Testis (tissue), 3 donors: ENCODE measurements around the gene ZGLP1. TPM values are rescaled to one million over a fixed set of nuclear protein-coding genes. Genes with fewer than 3 reads are reported as not detected.

Experiments
- DNase-seq: peaks from one replicate; pipeline ENCODE4 v3.0.0-alpha.2; 2019
- H3K27ac ChIP-seq, 2 donors: fragments of 200-600 bp; sonication (generic); one replicate each; pipeline ENCODE4 v1.5.1; 2019
- H3K27me3 ChIP-seq: fragments of 200-600 bp; sonication (generic); one replicate; pipeline ENCODE4 v1.5.1; 2019
- H3K36me3 ChIP-seq: fragments of 200-600 bp; sonication (generic); one replicate; pipeline ENCODE4 v1.5.1; 2017; ENCODE audit warnings: low read depth; ENCODE audit errors: missing control alignments
- H3K4me1 ChIP-seq: fragments of 200-600 bp; sonication (generic); one replicate; pipeline ENCODE4 v1.5.1; 2019
- H3K4me3 ChIP-seq, 2 donors: fragments of 200-600 bp; sonication (generic); one replicate each; pipeline ENCODE4 v1.5.1; 2017 to 2019
- H3K9me3 ChIP-seq: fragments of 200-600 bp; sonication (generic); one replicate; pipeline ENCODE4 v1.5.1; 2017
- CTCF ChIP-seq, 3 experiments: fragments of 450-650 bp in 2 of 3; fragments of 200-600 bp in 1 of 3; sonication (generic) in 1 of 3; IDR thresholded peaks; one replicate each; pipeline ENCODE4 v1.5.1; 2016 to 2019; ENCODE audit warnings: antibody characterized with exemption in 3 of 3, mild to moderate bottlenecking in 2 of 3, moderate library complexity in 1 of 3
- POLR2A ChIP-seq: fragments of 450-650 bp; IDR thresholded peaks from one replicate; pipeline ENCODE4 v1.6.1; 2017; ENCODE audit warnings: antibody characterized with exemption, mild to moderate bottlenecking, moderate library complexity
- WGBS, 2 donors: methylation state at CpG; one replicate each; pipeline ENCODE4 v1.1.5; 2018; 5-methylcytosine and 5-hydroxymethylcytosine counted together
- intact Hi-C: fragments of 100-400 bp; cut with DNase I; formaldehyde crosslinking; loops from one replicate; pipeline ENCODE4 v1.15.1; 2023; ENCODE audit warnings: low total_unique reads
- polyA plus RNA-seq: library from polyadenylated mRNA; stranded (reverse); fragments of 350-450 nt; fragmentation: Illumina TruSeq; extraction: RNeasy Lipid Tissue Mini Kit (QIAGEN cat#74804); gene quantifications from one replicate; pipeline ENCODE4 v1.2.3, GENCODE V29; 2014; ENCODE audit warnings: low read depth, low replicate concordance; ENCODE audit not compliant: insufficient read depth
- total RNA-seq, 2 donors: library from RNA; depleted of rRNA; stranded (reverse); fragments of >200 nt; gene quantifications; one replicate each; pipeline ENCODE4 v1.2.3, GENCODE V29; 2016

Gene ZGLP1
- total and polyA plus RNA-seq, 3 donors from 2014 or later, result 10.5 to 22.1 (median 12.8) TPM

- WGBS, 2 donors, result 37 to 55% methylated on average over 14 to 19 of the region's 19 CpGs
- H3K36me3 ChIP-seq, result no peaks in the 10 kb centered on the region
- intact Hi-C loops, result loop anchor here (5.0 kb wide), 1 partner anchor 44 kb away; the partner anchor contains the start of gene ICAM1
- peak overlapping the region in 1 of 2 donors; percentile 76 for H3K27ac ChIP-seq
- no peak for TF ChIP-seq CTCF (IDR thresholded peaks at IDR 0.05)
- no peak for TF ChIP-seq POLR2A
- no peaks in the 10 kb centered on the region for H3K27me3 ChIP-seq
- peaks cover 14% of the 10 kb centered on the region for H3K4me1 ChIP-seq
- peak overlapping the region in 1 of 2 donors; percentile 96 for H3K4me3 ChIP-seq
- H3K9me3 ChIP-seq, result no peaks in the 10 kb centered on the region
- peak; percentile 51 for DNase-seq
Measured at GRCh38 chr19:10316229-10317044, 6.8 kb upstream of the ZGLP1 start.

- Histone ChIP-seq H3K27me3 (no peaks in the 10 kb centered on the region), H3K9me3 (no peaks in the 10 kb centered on the region), H3K27ac (peak within 1 kb of the TSS; percentile 70 to 76), H3K4me1 (peaks cover 14% of the 10 kb centered on the region), H3K36me3 (no peaks in the 10 kb centered on the region), H3K4me3 (peak within 1 kb of the TSS; percentile 71 to 96)
- intact Hi-C loops, result loop anchor here (5.0 kb wide), 1 partner anchor 43 kb away; the partner anchor contains the start of gene ICAM1
- DNase-seq, result peak; percentile 92
- 1% methylated on average over 41 to 55 of the region's 55 CpGs for WGBS, 2 donors
- TF ChIP-seq POLR2A, result no peak
- peak in 1 of 3 experiments; percentile 16 for TF ChIP-seq CTCF (IDR thresholded peaks at IDR 0.05)
Measured at GRCh38 chr19:10315335-10316214, 6.0 kb upstream of the ZGLP1 start, which contains the start of gene FDX2. TSS of gene FDX2 (minus strand) at chr19:10316015. CDS start at chr19:10315996, 19 bp downstream.

GRCh38 chr19:10306327-10306726 is 3.3 kb downstream of the ZGLP1 start:
- Histone ChIP-seq H3K4me3 (no peak overlapping the region), H3K27me3 (no peaks in the 10 kb centered on the region), H3K9me3 (no peaks in the 10 kb centered on the region), H3K4me1 (no peaks in the 10 kb centered on the region), H3K36me3 (no peaks in the 10 kb centered on the region), H3K27ac (no peak overlapping the region)
- no peak for DNase-seq
- intact Hi-C loops, result no loop called here
- WGBS, 2 donors, result 88 to 90% methylated on average over 5 of the region's 5 CpGs
- TF ChIP-seq CTCF (IDR thresholded peaks at IDR 0.05), result no peak
- no peak for TF ChIP-seq POLR2A

GRCh38 chr19:10305139-10305806 is 4.3 kb downstream of the ZGLP1 start:
- H3K36me3 ChIP-seq, result no peaks in the 10 kb centered on the region
- H3K4me1 ChIP-seq, result no peaks in the 10 kb centered on the region
- H3K4me3 ChIP-seq, result no peak overlapping the region
- DNase-seq, result no peak
- WGBS, 2 donors, result 83 to 87% methylated on average over 13 to 17 of the region's 17 CpGs
- H3K9me3 ChIP-seq, result no peaks in the 10 kb centered on the region
- no peak for TF ChIP-seq CTCF (IDR thresholded peaks at IDR 0.05)
- no peak for TF ChIP-seq POLR2A
- intact Hi-C loops, result no loop called here
- H3K27me3 ChIP-seq, result no peaks in the 10 kb centered on the region
- no peak overlapping the region for H3K27ac ChIP-seq
